Mammary microvascular endothelial cell (primary cell): ENCODE data around the gene TIMM17A. TPM values are rescaled to one million over a fixed set of nuclear protein-coding genes. Genes with fewer than 3 reads are reported as not detected.

Experiments
- total RNA-seq: library from RNA; depleted of rRNA; stranded (reverse); fragments of >200 nt; gene quantifications from 2 replicates; pipeline ENCODE4 v1.2.3, GENCODE V29; 2015

TIMM17A gene
- total RNA-seq = 71.1 and 77.2 TPM in 2 replicates

GRCh38 chr1:201955009-201955728 is at the start of gene TIMM17A:
TIMM17A (plus strand) TSS chr1:201955503; CDS start chr1:201955527, 24 bp downstream.

GRCh38 chr1:201946224-201946908 is 8.9 kb upstream of the TIMM17A start, which contains the start of gene LMOD1:
LMOD1 (minus strand) TSS chr1:201946548; CDS start chr1:201946340, 208 bp downstream.

DNA sequence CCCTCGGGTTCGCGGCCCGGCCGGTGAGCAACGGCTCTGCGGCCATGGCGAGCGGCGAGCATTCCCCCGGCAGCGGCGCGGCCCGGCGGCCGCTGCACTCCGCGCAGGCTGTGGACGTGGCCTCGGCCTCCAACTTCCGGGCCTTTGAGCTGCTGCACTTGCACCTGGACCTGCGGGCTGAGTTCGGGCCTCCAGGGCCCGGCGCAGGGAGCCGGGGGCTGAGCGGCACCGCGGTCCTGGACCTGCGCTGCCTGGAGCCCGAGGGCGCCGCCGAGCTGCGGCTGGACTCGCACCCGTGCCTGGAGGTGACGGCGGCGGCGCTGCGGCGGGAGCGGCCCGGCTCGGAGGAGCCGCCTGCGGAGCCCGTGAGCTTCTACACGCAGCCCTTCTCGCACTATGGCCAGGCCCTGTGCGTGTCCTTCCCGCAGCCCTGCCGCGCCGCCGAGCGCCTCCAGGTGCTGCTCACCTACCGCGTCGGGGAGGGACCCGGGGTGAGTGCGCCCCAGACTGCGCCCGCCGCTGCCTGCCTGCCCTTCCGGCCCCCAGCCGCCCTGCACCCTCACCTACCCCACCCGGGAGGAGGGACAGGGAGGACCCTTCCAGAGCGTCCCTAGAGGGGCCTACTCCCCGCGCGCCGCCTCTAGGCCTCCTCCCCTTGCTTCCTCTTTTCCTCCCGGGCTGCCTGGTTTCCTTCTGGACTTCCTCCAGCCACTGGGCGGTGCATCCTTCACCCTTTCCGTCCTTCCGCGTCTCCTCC is 27.5 kb downstream of the TIMM17A start, which contains the start of gene RNPEP:
TSS of gene RNPEP (plus strand) at position 26 of the 757 bp plus-strand sequence. CDS start at position 45, 19 bp downstream.

DNA sequence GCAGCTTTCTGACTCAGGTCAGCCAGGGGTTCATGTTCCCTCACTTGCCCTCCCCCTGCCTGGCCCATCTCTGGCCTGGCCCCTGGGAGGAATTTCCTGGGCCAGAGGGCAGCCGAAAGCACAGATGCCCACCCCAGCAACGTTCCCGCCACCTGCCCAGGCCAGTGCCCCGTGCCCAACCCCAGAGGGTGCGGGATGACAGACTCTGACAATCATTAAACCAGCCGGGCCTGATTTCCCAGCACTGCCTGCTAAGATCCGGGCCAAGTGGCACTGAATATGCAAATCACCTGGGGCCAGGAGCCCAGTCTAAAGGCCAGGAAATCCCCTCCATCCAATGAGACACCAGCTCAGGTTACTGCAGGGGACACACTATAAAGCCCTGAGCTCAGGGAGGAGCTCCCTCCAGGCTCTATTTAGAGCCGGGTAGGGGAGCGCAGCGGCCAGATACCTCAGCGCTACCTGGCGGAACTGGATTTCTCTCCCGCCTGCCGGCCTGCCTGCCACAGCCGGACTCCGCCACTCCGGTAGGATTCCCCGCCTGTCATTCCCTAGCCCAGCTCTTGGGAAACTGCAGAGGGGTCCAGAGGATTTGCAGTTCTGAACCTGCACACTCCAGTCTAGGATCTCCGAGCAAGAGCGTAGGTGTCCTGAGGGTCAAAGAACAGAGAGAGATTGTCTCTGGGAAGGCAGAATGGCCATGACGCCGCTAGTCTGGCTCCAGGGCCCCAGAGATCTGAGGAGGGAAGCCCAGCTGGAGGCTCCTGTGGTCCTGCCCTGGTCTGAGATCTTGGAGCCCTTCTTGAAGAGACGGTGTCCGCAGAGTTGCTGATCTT is 55.1 kb downstream of the TIMM17A start, which contains the start of gene ELF3:
TSS of gene ELF3 (plus strand) at position 408 of the 836 bp plus-strand sequence. CDS start 550 bp downstream, outside the sequence.

Other genes with a start within 250 kb of the TIMM17A start
- gene IPO9, start 126.3 kb upstream of the TIMM17A start, total RNA-seq = 30.8 and 32.1 TPM in 2 replicates
- 22.5 and 24.9 TPM in 2 replicates for gene SHISA4, start 66.6 kb upstream of the TIMM17A start, total RNA-seq
- 0.10 TPM in 1 of 2 replicates, not detected in the other for gene LMOD1, start 9.0 kb upstream of the TIMM17A start, total RNA-seq
- gene RNPEP, start 27.1 kb downstream of the TIMM17A start, total RNA-seq = 82.2 and 87.0 TPM in 2 replicates
- under 0.01 and 0.25 TPM in 2 replicates for gene ELF3, start 55.1 kb downstream of the TIMM17A start, total RNA-seq
- not detected in 2 replicates for gene GPR37L1, start 167.4 kb downstream of the TIMM17A start, total RNA-seq
- 39.0 and 41.4 TPM in 2 replicates for gene ARL8A, start 189.2 kb downstream of the TIMM17A start, total RNA-seq
- 0.33 and 1.0 TPM in 2 replicates for gene PTPN7, start 205.1 kb downstream of the TIMM17A start, total RNA-seq
- not detected in 2 replicates for gene LGR6, start 238.3 kb downstream of the TIMM17A start, total RNA-seq